ENCODE data around the gene ANKRD13D.

ANKRD13D gene

GRCh38 chr11:67332081-67332691 lies 43.1 kb downstream of the ANKRD13D start:
- DNase-seq, result no peak

GRCh38 chr11:67337257-67337656 lies 48.2 kb downstream of the ANKRD13D start:
- DNase-seq, result no peak

DNA sequence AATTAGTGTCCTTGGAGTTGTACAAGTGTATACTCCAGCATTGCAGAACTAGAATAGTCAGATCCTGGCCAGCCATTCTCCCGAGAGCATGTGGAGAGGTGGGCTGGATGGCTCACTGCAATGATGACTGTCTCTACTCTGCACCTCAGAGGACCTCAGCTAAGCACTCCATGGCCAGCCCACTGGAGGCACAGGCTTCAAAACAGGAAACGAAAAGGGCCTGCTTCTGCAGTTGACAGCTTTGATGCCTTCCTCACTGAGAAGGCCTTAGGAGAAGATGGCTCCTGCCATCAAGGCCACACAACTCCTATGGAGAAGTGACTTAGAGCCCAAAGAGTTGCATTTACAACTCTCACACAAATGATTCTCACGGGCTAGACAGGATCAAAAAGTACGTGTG lies 55.2 kb downstream of the ANKRD13D start:
- DNase-seq, result no peak

DNA sequence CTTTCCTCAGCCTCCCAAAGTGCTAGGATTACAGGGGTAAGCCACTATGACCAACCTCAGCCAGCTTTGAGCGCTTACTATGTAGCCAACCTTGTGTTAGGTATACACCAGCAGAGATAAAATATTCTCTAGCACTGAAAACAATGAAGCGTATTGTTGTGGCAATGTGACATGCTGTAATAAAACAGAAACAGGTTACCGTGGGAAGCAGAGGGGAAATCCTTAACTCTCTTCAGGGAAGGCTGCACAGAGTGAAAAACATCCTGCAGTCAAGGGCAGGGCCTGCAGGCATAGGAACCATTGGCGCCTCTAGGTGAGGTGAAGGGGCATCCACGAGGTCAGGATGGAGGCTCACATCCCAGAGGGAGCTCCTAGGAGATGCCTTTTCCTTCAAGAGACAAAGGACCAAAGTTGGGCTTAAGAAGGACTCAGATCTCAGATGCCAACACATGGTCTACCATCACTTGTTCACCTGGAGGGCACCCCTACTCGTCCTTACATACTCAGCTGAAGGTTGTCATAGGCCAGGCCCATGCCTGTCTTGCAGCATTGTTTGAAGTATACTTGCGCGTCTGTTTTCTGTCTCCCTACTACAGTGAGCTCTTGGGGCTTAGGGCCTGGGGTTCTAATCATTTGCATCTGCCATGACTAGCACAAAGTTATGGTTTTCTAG lies 56.3 kb downstream of the ANKRD13D start:
- no peak for DNase-seq

DNA sequence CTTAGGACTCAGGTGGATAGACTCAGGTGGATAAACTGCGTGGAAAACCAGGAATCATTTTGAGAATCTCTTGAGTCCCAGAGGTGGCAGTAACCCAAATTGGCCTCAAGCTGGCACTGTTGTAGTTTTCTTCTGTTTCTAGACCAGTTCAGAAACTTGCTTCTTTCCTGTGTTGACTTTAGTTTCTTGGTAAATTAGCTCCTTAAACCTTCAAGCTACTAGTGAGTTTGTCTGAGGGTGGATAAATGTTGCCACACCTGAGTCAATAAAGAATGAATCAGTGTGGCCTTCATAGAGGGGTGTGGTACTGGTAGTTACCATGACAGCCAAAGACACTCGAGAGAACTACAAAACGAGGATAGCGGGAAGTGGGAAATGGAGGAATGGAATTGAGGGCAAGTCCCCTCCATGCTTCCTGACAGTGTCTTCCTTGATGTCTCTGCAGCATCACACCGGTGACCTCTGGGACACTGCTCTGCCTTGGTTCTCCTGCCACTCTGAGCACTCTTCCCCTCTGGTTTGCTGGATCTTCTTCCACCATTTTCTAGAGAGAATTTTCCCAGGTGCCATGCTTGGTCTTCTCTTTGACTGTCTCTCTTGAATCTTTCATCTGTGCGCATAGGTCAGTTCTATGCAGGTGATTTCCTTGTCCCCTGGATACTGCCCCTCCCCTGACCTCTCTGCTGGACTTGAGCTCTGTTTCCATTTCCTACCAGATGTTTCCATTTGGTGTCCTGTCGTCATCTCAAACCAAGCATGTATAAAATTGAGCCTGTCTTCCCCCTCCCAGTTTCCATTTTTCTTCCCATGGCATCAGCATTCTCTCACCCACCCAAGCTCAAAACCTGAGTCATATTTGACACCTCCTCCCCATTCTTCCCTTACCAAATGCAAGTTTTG lies 57.1 kb downstream of the ANKRD13D start:
- no peak for DNase-seq

- DNase-seq, result no peak
These were observed 59.1 kb downstream of the ANKRD13D start for GRCh38 chr11:67347964-67348749.

GRCh38 chr11:67349036-67349435 lies 59.9 kb downstream of the ANKRD13D start:
- DNase-seq, result no peak

- DNase-seq, result no peak
These were observed 60.4 kb downstream of the ANKRD13D start for GRCh38 chr11:67349457-67349856.

DNA sequence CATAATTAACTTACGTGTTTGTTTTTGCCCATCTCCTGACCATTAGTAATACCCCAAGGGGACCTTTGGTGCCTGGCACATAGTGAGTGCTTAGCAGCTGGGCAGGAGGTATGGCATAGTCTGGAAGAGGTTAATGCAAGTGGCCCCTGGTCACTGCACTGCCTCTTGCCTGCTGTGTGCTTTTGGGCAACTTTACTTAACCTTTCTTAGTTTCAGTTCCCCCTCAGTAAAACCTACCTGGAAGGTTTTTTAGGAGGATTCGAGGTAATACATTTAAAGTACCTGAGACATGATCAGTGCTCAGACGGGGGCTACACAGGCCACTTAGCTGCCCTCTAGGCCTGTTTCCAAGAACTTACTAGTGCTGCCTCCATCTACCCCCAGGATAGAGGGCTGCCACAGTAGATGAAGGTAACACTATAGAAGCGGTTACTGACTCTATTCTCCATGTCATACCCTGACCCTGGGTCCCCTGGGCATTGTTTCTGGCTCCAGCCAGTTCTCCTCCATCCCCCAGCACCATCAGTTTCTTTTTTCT lies 60.9 kb downstream of the ANKRD13D start:
- no peak for DNase-seq

- DNase-seq, result no peak
These were observed 62.3 kb downstream of the ANKRD13D start for GRCh38 chr11:67351275-67352005.

All from GOT3 (cell line).